SK-N-SH (cell line): ENCODE results near the gene CCDC106. TPM values are rescaled to one million over a fixed set of nuclear protein-coding genes. Genes with fewer than 3 reads are reported as not detected.

Source experiments
- CTCF ChIA-PET: fragments of 300-600, 350-600 bp; formaldehyde crosslinking; extraction: SDS; loops from one replicate; lab custom pipeline; 2021; lab: Yijun Ruan, JAX
- POLR2A ChIA-PET: fragments of 350-600 bp; sonication (Branson Sonifier 250); formaldehyde crosslinking; extraction: SDS; loops from one replicate; lab custom pipeline; 2020; ENCODE audit warnings: antibody characterized with exemption, inconsistent platforms; lab: Yijun Ruan, JAX
- DNase-seq: peaks from one replicate; pipeline ENCODE4 v3.0.0; 2012
- H2AFZ ChIP-seq: fragments of 200-600 bp; sonication (generic); 2 replicates; pipeline ENCODE4 v1.8.1; 2016; ENCODE audit warnings: antibody characterized with exemption, mild to moderate bottlenecking, low read depth
- H3F3A ChIP-seq: fragments of 200-600 bp; sonication (generic); replicated peaks from 2 replicates; pipeline ENCODE3; 2016; ENCODE audit warnings: antibody characterized with exemption, mild to moderate bottlenecking; ENCODE audit not compliant: insufficient read depth
- H3K27ac ChIP-seq, 2 experiments: fragments of 200-500 bp in 1 of 2; fragments of 200-600 bp in 1 of 2; sonication (Bioruptor generic) in 1 of 2; sonication (generic), shearing (Covaris generic) in 1 of 2; 2 replicates each; pipeline versions ENCODE4 v1.5.1 to v1.6.1; 2014 to 2016; ENCODE audit warnings: low read depth in 2 of 2, inconsistent platforms in 1 of 2, low read length in 1 of 2, mild to moderate bottlenecking in 1 of 2, mixed read lengths in 1 of 2
- H3K27me3 ChIP-seq: fragments of 200-600 bp; sonication (generic), shearing (Covaris generic); 2 replicates; pipeline ENCODE4 v1.6.1; 2016; ENCODE audit warnings: mixed run types; ENCODE audit not compliant: insufficient read depth
- H3K36me3 ChIP-seq, 2 experiments: fragments of 200-500 bp in 1 of 2; fragments of 200-600 bp in 1 of 2; sonication (Bioruptor generic) in 1 of 2; sonication (generic) in 1 of 2; replicated peaks in 1 of 2; 2 replicates each; pipeline versions ENCODE3 to v1.5.1; 2014 to 2016; ENCODE audit warnings: low read length in 1 of 2, mild to moderate bottlenecking in 1 of 2; ENCODE audit not compliant: insufficient read depth in 2 of 2, control insufficient read depth in 1 of 2
- H3K4me1 ChIP-seq, 2 experiments: fragments of 200-500 bp in 1 of 2; fragments of 200-600 bp in 1 of 2; sonication (Bioruptor generic) in 1 of 2; sonication (generic), shearing (Covaris generic) in 1 of 2; 2 replicates each; pipeline versions ENCODE4 v1.5.1 to v1.6.1; 2014 to 2016; ENCODE audit warnings: low read depth in 1 of 2, low read length in 1 of 2, mixed run types in 1 of 2; ENCODE audit not compliant: insufficient read depth in 2 of 2, control insufficient read depth in 1 of 2
- H3K4me2 ChIP-seq: fragments of 200-600 bp; sonication (generic), shearing (Covaris generic); 2 replicates; pipeline ENCODE4 v1.6.1; 2017; ENCODE audit warnings: mixed run types
- H3K4me3 ChIP-seq, 2 experiments: fragments of 200-500 bp in 1 of 2; fragments of 200-600 bp in 1 of 2; sonication (Bioruptor generic) in 1 of 2; sonication (generic), shearing (Covaris generic) in 1 of 2; 2 replicates each; pipeline versions ENCODE4 v1.5.1 to v1.8.1; 2014 to 2016; ENCODE audit warnings: low read depth in 2 of 2, inconsistent platforms in 1 of 2, low read length in 1 of 2, mild to moderate bottlenecking in 1 of 2, mixed read lengths in 1 of 2, moderate library complexity in 1 of 2
- H3K79me2 ChIP-seq: fragments of 200-600 bp; sonication (generic); 2 replicates; pipeline ENCODE4 v1.8.1; 2017; ENCODE audit warnings: mild to moderate bottlenecking; ENCODE audit not compliant: insufficient read depth
- H3K9ac ChIP-seq: fragments of 200-600 bp; sonication (generic); 2 replicates; pipeline ENCODE4 v1.6.1; 2017; ENCODE audit warnings: mixed run types
- H3K9me2 ChIP-seq: fragments of 200-600 bp; sonication (generic); 2 replicates; pipeline ENCODE4 v1.6.1; 2017; ENCODE audit warnings: mixed run types
- H3K9me3 ChIP-seq: fragments of 200-600 bp; sonication (generic); 2 replicates; pipeline ENCODE4 v1.6.1; 2017; ENCODE audit warnings: mixed run types, mild to moderate bottlenecking, moderate library complexity
- H4K20me1 ChIP-seq: fragments of 200-600 bp; sonication (generic); 2 replicates; pipeline ENCODE4 v1.6.1; 2017; ENCODE audit warnings: mild to moderate bottlenecking, mixed run types; ENCODE audit not compliant: insufficient read depth
- ELF1 ChIP-seq: IDR thresholded peaks from 2 replicates; pipeline ENCODE4 v1.4.0; 2012
- FOSL2 ChIP-seq: IDR thresholded peaks from 2 replicates; pipeline ENCODE4 v1.4.0; 2012; ENCODE audit warnings: low read depth, mild to moderate bottlenecking, moderate library complexity, borderline replicate concordance
- GABPA ChIP-seq: IDR thresholded peaks from 2 replicates; pipeline ENCODE4 v1.4.0; 2012; ENCODE audit warnings: low read depth, mild to moderate bottlenecking
- GATA2 ChIP-seq: sonication (generic); formaldehyde crosslinking; IDR thresholded peaks from 2 replicates; pipeline ENCODE4 v1.5.0; 2020; ENCODE audit warnings: mild to moderate bottlenecking, missing genetic modification reagents
- NFIC ChIP-seq: IDR thresholded peaks from 2 replicates; pipeline ENCODE4 v1.4.0; 2012; ENCODE audit warnings: borderline replicate concordance
- NRF1 ChIP-seq: IDR thresholded peaks from 2 replicates; pipeline ENCODE4 v1.6.1; 2012; ENCODE audit warnings: low read depth, mild to moderate bottlenecking, low read length
- RFX5 ChIP-seq: IDR thresholded peaks from 2 replicates; pipeline ENCODE4 v1.6.1; 2012; ENCODE audit warnings: mild to moderate bottlenecking, improper control_type of control experiment, low read length
- SIN3A ChIP-seq: IDR thresholded peaks from 2 replicates; pipeline ENCODE4 v1.6.1; 2012; ENCODE audit warnings: low read depth, mild to moderate bottlenecking, low read length, moderate library complexity, borderline replicate concordance
- TCF12 ChIP-seq: IDR thresholded peaks from 2 replicates; pipeline ENCODE4 v1.4.0; 2012
- WGBS: methylation state at CpG from one replicate; pipeline ENCODE4 v1.1.6; 2017; ENCODE audit warnings: low lambda C conversion rate; 5-methylcytosine and 5-hydroxymethylcytosine counted together
- polyA plus RNA-seq, 3 experiments: library from polyadenylated mRNA; depleted of rRNA; stranded (reverse); fragments of >200 nt; gene quantifications; 2 replicates each; pipeline ENCODE4 v1.2.3, GENCODE V29; 2012
- TF ChIP-seq, protein P1 (sequence below): fragments of 200-600 bp; sonication (generic); IDR thresholded peaks from 2 replicates; pipeline ENCODE4 v1.6.1; 2017; ENCODE audit warnings: antibody characterized with exemption, mild to moderate bottlenecking, moderate library complexity
- TF ChIP-seq, protein P2 (sequence below): IDR thresholded peaks from 2 replicates; pipeline ENCODE4; 2012
- TF ChIP-seq, protein P3 (sequence below): fragments of 150-350 bp; IDR thresholded peaks from 2 replicates; pipeline ENCODE4 v1.6.1; 2017; ENCODE audit warnings: antibody characterized with exemption, low read length, low read depth, borderline replicate concordance
- TF ChIP-seq, protein P4 (sequence below): IDR thresholded peaks from 2 replicates; pipeline ENCODE4 v1.6.1; 2012; ENCODE audit warnings: mild to moderate bottlenecking, low read depth, low read length, moderate library complexity
- TF ChIP-seq, protein P5 (sequence below): IDR thresholded peaks from 2 replicates; pipeline ENCODE4 v1.4.0; 2012; ENCODE audit warnings: low read depth, borderline replicate concordance

The CCDC106 gene
- polyA plus RNA-seq, 1 of the 3 experiments (the other 2 are of a cell fraction), result 27.1 TPM

DNA sequence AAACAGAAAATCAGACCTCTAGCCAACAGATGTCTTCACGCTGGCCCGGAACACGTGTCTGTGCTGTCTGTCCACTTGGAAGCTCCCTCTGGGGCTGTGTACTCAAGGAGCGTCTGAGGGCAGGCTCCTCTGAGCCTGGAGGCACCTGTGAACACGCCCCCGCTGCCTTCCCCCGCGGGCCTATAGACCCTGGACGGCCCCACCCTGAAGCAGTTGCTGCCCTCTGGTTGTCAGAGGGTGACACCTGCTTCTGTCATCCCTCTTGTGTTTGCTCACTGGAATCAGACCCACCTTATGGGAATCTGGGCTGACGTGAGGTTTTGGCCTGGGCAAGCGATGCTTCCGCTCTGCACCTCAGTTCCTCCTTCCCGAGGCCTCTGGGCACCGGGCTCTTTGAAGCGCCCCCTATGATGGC, 46.2 kb downstream of the CCDC106 start (continued):
- TF ChIP-seq, protein P1, sequence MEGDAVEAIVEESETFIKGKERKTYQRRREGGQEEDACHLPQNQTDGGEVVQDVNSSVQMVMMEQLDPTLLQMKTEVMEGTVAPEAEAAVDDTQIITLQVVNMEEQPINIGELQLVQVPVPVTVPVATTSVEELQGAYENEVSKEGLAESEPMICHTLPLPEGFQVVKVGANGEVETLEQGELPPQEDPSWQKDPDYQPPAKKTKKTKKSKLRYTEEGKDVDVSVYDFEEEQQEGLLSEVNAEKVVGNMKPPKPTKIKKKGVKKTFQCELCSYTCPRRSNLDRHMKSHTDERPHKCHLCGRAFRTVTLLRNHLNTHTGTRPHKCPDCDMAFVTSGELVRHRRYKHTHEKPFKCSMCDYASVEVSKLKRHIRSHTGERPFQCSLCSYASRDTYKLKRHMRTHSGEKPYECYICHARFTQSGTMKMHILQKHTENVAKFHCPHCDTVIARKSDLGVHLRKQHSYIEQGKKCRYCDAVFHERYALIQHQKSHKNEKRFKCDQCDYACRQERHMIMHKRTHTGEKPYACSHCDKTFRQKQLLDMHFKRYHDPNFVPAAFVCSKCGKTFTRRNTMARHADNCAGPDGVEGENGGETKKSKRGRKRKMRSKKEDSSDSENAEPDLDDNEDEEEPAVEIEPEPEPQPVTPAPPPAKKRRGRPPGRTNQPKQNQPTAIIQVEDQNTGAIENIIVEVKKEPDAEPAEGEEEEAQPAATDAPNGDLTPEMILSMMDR, result no peak
- TF ChIP-seq GABPA (no peak), RFX5 (no peak)

DNA sequence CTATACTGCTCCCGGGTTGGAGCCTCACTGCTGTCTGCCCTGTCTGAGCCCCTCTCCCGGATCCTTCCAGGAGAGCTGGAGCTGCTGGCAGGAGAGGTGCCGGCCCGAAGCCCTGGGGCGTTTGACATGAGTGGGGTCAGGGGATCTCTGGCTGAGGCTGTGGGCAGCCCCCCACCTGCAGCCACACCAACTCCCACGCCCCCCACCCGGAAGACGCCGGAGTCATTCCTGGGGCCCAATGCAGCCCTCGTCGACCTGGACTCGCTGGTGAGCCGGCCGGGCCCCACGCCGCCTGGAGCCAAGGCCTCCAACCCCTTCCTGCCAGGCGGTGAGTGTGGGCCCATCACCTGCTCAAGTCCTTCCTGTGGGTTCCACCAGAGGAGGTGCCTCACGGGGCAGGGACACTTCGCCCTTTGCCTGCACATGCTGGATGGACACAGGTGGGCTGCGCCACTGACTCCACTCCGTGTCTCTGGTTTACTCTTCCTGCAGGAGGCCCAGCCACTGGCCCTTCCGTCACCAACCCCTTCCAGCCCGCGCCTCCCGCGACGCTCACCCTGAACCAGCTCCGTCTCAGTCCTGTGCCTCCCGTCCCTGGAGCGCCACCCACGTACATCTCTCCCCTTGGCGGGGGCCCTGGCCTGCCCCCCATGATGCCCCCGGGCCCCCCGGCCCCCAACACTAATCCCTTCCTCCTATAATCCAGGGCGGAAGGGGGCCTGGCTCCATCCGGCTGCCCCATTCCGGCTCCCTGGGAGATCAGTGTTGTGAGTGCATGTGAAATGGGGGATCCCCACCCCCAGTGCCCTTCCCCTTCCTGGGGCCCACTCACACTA, 46.9 kb downstream of the CCDC106 start:
- TF ChIP-seq, protein P2, sequence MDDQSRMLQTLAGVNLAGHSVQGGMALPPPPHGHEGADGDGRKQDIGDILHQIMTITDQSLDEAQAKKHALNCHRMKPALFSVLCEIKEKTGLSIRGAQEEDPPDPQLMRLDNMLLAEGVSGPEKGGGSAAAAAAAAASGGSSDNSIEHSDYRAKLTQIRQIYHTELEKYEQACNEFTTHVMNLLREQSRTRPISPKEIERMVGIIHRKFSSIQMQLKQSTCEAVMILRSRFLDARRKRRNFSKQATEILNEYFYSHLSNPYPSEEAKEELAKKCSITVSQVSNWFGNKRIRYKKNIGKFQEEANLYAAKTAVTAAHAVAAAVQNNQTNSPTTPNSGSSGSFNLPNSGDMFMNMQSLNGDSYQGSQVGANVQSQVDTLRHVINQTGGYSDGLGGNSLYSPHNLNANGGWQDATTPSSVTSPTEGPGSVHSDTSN, result no peak
- no peak for TF ChIP-seq SIN3A
- TF ChIP-seq ELF1, result no peak
- no peak for TF ChIP-seq GATA2 (CRISPR knock-in tag)
- no peak for TF ChIP-seq FOSL2
- TF ChIP-seq NRF1, result no peak
- TF ChIP-seq, protein P3, sequence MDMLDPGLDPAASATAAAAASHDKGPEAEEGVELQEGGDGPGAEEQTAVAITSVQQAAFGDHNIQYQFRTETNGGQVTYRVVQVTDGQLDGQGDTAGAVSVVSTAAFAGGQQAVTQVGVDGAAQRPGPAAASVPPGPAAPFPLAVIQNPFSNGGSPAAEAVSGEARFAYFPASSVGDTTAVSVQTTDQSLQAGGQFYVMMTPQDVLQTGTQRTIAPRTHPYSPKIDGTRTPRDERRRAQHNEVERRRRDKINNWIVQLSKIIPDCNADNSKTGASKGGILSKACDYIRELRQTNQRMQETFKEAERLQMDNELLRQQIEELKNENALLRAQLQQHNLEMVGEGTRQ, result no peak
- no peak for TF ChIP-seq TCF12
- TF ChIP-seq NFIC, result no peak
- TF ChIP-seq, protein P4, sequence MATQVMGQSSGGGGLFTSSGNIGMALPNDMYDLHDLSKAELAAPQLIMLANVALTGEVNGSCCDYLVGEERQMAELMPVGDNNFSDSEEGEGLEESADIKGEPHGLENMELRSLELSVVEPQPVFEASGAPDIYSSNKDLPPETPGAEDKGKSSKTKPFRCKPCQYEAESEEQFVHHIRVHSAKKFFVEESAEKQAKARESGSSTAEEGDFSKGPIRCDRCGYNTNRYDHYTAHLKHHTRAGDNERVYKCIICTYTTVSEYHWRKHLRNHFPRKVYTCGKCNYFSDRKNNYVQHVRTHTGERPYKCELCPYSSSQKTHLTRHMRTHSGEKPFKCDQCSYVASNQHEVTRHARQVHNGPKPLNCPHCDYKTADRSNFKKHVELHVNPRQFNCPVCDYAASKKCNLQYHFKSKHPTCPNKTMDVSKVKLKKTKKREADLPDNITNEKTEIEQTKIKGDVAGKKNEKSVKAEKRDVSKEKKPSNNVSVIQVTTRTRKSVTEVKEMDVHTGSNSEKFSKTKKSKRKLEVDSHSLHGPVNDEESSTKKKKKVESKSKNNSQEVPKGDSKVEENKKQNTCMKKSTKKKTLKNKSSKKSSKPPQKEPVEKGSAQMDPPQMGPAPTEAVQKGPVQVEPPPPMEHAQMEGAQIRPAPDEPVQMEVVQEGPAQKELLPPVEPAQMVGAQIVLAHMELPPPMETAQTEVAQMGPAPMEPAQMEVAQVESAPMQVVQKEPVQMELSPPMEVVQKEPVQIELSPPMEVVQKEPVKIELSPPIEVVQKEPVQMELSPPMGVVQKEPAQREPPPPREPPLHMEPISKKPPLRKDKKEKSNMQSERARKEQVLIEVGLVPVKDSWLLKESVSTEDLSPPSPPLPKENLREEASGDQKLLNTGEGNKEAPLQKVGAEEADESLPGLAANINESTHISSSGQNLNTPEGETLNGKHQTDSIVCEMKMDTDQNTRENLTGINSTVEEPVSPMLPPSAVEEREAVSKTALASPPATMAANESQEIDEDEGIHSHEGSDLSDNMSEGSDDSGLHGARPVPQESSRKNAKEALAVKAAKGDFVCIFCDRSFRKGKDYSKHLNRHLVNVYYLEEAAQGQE, result no peak
- TF ChIP-seq, protein P5, sequence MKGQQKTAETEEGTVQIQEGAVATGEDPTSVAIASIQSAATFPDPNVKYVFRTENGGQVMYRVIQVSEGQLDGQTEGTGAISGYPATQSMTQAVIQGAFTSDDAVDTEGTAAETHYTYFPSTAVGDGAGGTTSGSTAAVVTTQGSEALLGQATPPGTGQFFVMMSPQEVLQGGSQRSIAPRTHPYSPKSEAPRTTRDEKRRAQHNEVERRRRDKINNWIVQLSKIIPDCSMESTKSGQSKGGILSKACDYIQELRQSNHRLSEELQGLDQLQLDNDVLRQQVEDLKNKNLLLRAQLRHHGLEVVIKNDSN, result no peak
- Histone ChIP-seq H3F3A (no peaks in the 10 kb centered on the region), H3K36me3 (peaks cover 0 to 70% of the 10 kb centered on the region in 2 experiments), H3K4me2 (no peak overlapping the region), H3K9me3 (no peaks in the 10 kb centered on the region), H4K20me1 (no peaks in the 10 kb centered on the region), H3K27me3 (no peaks in the 10 kb centered on the region), H3K9ac (no peak overlapping the region), H3K4me3 (no peak overlapping the region), H3K79me2 (peaks cover 5% of the 10 kb centered on the region; the same call in 1 of the 2 replicates), H3K4me1 (no peaks in the 10 kb centered on the region), H3K27ac (no peak overlapping the region), H3K9me2 (no peaks in the 10 kb centered on the region), H2AFZ (no peak overlapping the region)
- POLR2A ChIA-PET, result no interaction called here
- 97% methylated on average over 20 of the region's 37 CpGs for WGBS
- DNase-seq, result no peak
- CTCF ChIA-PET, result interaction anchor here (1.2 kb wide), 2 partner anchors 9 to 10 kb away, joined by 3 to 4 read pairs; no protein-coding TSS in a partner anchor
